Osteocyte (in vitro differentiated cells): ENCODE data around the gene TPRG1. TPM values are rescaled to one million over a fixed set of nuclear protein-coding genes. Genes with fewer than 3 reads are reported as not detected.

Experiments
- DNase-seq: peaks from one replicate; pipeline ENCODE4 v3.0.0; 2021; ENCODE audit warnings: mixed read lengths; ENCODE audit not compliant: unreplicated experiment; ENCODE audit errors: extremely low spot score
- H3K27ac Mint-ChIP-seq: one replicate; pipeline ENCODE4 v1.8.0; 2021; ENCODE audit warnings: mild to moderate bottlenecking, mixed read lengths; ENCODE audit not compliant: unreplicated experiment
- H3K27me3 Mint-ChIP-seq: one replicate; pipeline ENCODE4 v1.8.0; 2021; ENCODE audit warnings: mixed read lengths; ENCODE audit not compliant: unreplicated experiment
- H3K36me3 Mint-ChIP-seq: one replicate; pipeline ENCODE4 v1.8.0; 2021; ENCODE audit warnings: mixed read lengths; ENCODE audit not compliant: unreplicated experiment
- H3K4me1 Mint-ChIP-seq: one replicate; pipeline ENCODE4 v1.8.0; 2021; ENCODE audit warnings: mixed read lengths; ENCODE audit not compliant: unreplicated experiment
- H3K4me3 Mint-ChIP-seq: one replicate; pipeline ENCODE4 v1.8.0; 2021; ENCODE audit warnings: mild to moderate bottlenecking, moderate library complexity, mixed read lengths; ENCODE audit not compliant: unreplicated experiment
- H3K9me3 Mint-ChIP-seq: one replicate; pipeline ENCODE4 v1.8.0; 2021; ENCODE audit warnings: mixed read lengths; ENCODE audit not compliant: unreplicated experiment
- CTCF ChIP-seq: fragments of 200-600 bp; sonication (generic); IDR thresholded peaks from 2 replicates; pipeline ENCODE4 v1.5.0; 2021; ENCODE audit warnings: antibody characterized with exemption, mild to moderate bottlenecking, moderate library complexity
- total RNA-seq: library from RNA; stranded (reverse); gene quantifications from 2 replicates; pipeline ENCODE4 v1.2.1, GENCODE V29; 2021

The TPRG1 gene
- total RNA-seq, 1 donor from 2014 or later = 0.46 TPM

GRCh38 chr3:189235214-189235613, 63.4 kb downstream of the TPRG1 start:
- Mint-ChIP-seq H3K4me1 (peaks cover 13% of the 10 kb centered on the region), H3K4me3 (no peak overlapping the region), H3K9me3 (peaks cover 5% of the 10 kb centered on the region), H3K27me3 (peaks cover 10% of the 10 kb centered on the region), H3K36me3 (no peaks in the 10 kb centered on the region), H3K27ac (no peak overlapping the region)
- no peak for DNase-seq
- no peak for TF ChIP-seq CTCF

GRCh38 chr3:189236352-189236751, 64.6 kb downstream of the TPRG1 start:
- H3K4me1 Mint-ChIP-seq = peaks cover 13% of the 10 kb centered on the region
- H3K9me3 Mint-ChIP-seq = peaks cover 10% of the 10 kb centered on the region
- DNase-seq = no peak
- H3K4me3 Mint-ChIP-seq = no peak overlapping the region
- H3K36me3 Mint-ChIP-seq = no peaks in the 10 kb centered on the region
- H3K27ac Mint-ChIP-seq = no peak overlapping the region
- TF ChIP-seq CTCF = no peak
- H3K27me3 Mint-ChIP-seq = peaks cover 10% of the 10 kb centered on the region

- Mint-ChIP-seq H3K4me3 (no peak overlapping the region), H3K4me1 (peaks cover 11% of the 10 kb centered on the region), H3K9me3 (peaks cover 14% of the 10 kb centered on the region), H3K27ac (no peak overlapping the region), H3K27me3 (peaks cover 5% of the 10 kb centered on the region), H3K36me3 (no peaks in the 10 kb centered on the region)
- DNase-seq = no peak
- no peak for TF ChIP-seq CTCF
Measured at GRCh38 chr3:189237526-189237925, 65.8 kb downstream of the TPRG1 start.

GRCh38 chr3:189238071-189238470, 66.3 kb downstream of the TPRG1 start:
- peaks cover 14% of the 10 kb centered on the region for H3K9me3 Mint-ChIP-seq
- H3K36me3 Mint-ChIP-seq = no peaks in the 10 kb centered on the region
- no peak for TF ChIP-seq CTCF
- no peak overlapping the region for H3K27ac Mint-ChIP-seq
- H3K4me3 Mint-ChIP-seq = no peak overlapping the region
- no peak for DNase-seq
- H3K4me1 Mint-ChIP-seq = peaks cover 5% of the 10 kb centered on the region
- H3K27me3 Mint-ChIP-seq = peaks cover 5% of the 10 kb centered on the region

GRCh38 chr3:189239616-189240015, 67.8 kb downstream of the TPRG1 start:
- Mint-ChIP-seq H3K27ac (no peak overlapping the region), H3K4me3 (no peak overlapping the region), H3K36me3 (no peaks in the 10 kb centered on the region), H3K9me3 (peaks cover 18% of the 10 kb centered on the region), H3K4me1 (no peaks in the 10 kb centered on the region), H3K27me3 (peaks cover 5% of the 10 kb centered on the region)
- TF ChIP-seq CTCF = no peak
- DNase-seq = no peak
